C4-2B (cell line): ENCODE measurements around the gene S1PR5.

Source experiments
- ZFX ChIP-seq: fragments of 450-650 bp; IDR thresholded peaks from 2 replicates; pipeline ENCODE4 v1.6.1; 2017
- TF ChIP-seq, protein P1 (sequence below): fragments of 450-650 bp; conservative IDR thresholded peaks from 2 replicates; pipeline ENCODE4 v1.5.1; 2017; ENCODE audit warnings: mild to moderate bottlenecking

DNA sequence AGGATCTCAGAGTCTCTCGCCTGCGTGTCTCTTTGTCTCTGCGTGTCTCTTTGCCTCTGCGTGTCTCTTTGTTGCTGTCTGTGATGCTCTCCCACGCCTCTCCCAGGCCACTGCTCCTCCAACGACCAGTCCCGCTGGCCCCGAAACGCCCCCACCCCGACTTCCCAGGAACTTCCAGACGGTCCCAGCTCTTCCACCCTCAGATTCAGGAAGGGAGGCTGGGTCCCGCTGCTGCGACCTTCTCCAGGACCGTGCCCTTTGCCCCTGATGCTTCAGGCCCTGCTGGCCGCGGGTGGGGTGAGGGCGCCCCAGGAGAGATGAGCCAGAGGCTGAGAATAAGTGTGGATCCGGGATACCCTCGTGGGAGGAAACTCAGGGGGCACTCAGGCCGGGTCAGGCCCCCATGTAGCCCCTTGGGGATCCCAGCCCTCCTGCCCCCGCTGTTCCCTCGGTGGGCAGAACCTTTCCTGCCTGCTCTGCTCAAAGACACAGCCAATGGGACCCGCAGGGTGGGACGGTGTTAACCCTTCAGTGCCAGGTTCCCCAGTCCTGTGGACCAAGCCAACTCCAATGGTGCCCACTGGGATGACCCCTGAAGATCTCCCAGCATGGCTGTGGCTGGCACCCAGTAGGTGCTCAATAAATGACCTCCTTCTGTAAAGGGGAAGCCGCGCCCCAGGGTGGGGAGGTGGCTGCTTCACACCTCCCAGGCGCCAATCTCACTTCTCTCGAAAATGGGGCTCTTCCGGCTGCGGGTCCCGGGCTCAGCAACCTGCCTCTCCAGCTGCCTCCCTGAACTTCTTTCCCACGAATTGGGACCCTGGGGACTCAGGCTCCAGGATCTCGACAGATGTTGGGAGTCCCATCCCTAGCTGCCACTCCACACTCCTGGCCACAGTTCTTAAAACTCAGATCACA is 1.5 kb upstream of the S1PR5 start:
- no peak for TF ChIP-seq ZFX
- TF ChIP-seq, protein P1, sequence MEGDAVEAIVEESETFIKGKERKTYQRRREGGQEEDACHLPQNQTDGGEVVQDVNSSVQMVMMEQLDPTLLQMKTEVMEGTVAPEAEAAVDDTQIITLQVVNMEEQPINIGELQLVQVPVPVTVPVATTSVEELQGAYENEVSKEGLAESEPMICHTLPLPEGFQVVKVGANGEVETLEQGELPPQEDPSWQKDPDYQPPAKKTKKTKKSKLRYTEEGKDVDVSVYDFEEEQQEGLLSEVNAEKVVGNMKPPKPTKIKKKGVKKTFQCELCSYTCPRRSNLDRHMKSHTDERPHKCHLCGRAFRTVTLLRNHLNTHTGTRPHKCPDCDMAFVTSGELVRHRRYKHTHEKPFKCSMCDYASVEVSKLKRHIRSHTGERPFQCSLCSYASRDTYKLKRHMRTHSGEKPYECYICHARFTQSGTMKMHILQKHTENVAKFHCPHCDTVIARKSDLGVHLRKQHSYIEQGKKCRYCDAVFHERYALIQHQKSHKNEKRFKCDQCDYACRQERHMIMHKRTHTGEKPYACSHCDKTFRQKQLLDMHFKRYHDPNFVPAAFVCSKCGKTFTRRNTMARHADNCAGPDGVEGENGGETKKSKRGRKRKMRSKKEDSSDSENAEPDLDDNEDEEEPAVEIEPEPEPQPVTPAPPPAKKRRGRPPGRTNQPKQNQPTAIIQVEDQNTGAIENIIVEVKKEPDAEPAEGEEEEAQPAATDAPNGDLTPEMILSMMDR: no peak
